Kidney (tissue), 14 donors: ENCODE data around the gene TMBIM4. TPM values are rescaled to one million over a fixed set of nuclear protein-coding genes. Genes with fewer than 3 reads are reported as not detected.
A peak's percentile ranks its signal among the peaks of the same experiment; 100 is the strongest.

ENCODE experiments used
- DNase-seq, 5 donors: peaks; one replicate each; pipeline ENCODE4 v3.0.0-alpha.2; 2013 to 2020
- FAIRE-seq: peaks from 2 replicates; lab custom pipeline; 2012; peaks lifted over from hg19 to GRCh38; lab: Jason Lieb, UNC
- H3K27ac ChIP-seq, 2 donors: one replicate each; pipeline ENCODE4 v1.7.0; 2013; ENCODE audit warnings: low read depth in 2 of 2, low read length in 2 of 2, inconsistent platforms in 1 of 2
- H3K27me3 ChIP-seq: one replicate; pipeline ENCODE4 v1.7.1; 2013; ENCODE audit warnings: low read length, inconsistent platforms; ENCODE audit not compliant: control insufficient read depth, insufficient read depth
- H3K36me3 ChIP-seq, 3 donors: one replicate each; pipeline versions ENCODE4 v1.7.0 to v1.7.1; 2013; ENCODE audit warnings: low read length in 3 of 3, control low read depth in 1 of 3, inconsistent platforms in 1 of 3; ENCODE audit not compliant: insufficient read depth in 3 of 3, control insufficient read depth in 2 of 3
- H3K4me1 ChIP-seq, 3 donors: one replicate each; pipeline versions ENCODE4 v1.7.0 to v1.7.1; 2013; ENCODE audit warnings: low read length in 3 of 3, inconsistent platforms in 1 of 3, low read depth in 1 of 3; ENCODE audit not compliant: control insufficient read depth in 2 of 3, insufficient read depth in 2 of 3
- H3K4me3 ChIP-seq, 3 donors: one replicate each; pipeline versions ENCODE4 v1.7.0 to v1.8.1; 2013; ENCODE audit warnings: low read length in 3 of 3, control low read depth in 1 of 3, inconsistent platforms in 1 of 3
- H3K9ac ChIP-seq, 3 donors: one replicate each; pipeline versions ENCODE4 v1.7.0 to v1.7.1; 2013; ENCODE audit warnings: low read length in 3 of 3, control low read depth in 1 of 3, inconsistent platforms in 1 of 3
- H3K9me3 ChIP-seq, 3 donors: one replicate each; pipeline versions ENCODE4 v1.7.0 to v1.7.1; 2013; ENCODE audit warnings: low read length in 3 of 3, control low read depth in 1 of 3, inconsistent platforms in 1 of 3; ENCODE audit not compliant: control insufficient read depth in 2 of 3, insufficient read depth in 1 of 3
- intact Hi-C: fragments of 100-400 bp; cut with DNase I; formaldehyde crosslinking; loops from one replicate; pipeline ENCODE4 v1.11.1; 2022
- polyA plus RNA-seq: library from polyadenylated mRNA; stranded (reverse); fragments of 350-450 nt; fragmentation: Illumina TruSeq; extraction: RNeasy Lipid Tissue Mini Kit (QIAGEN cat#74804); gene quantifications from one replicate; pipeline ENCODE4 v1.2.3, GENCODE V29; 2014; ENCODE audit warnings: low read depth, low replicate concordance; ENCODE audit not compliant: insufficient read depth
- total RNA-seq: library from RNA; stranded (reverse); fragmentation: NEBNext Ultra II Directional; extraction: Animal tissue kit (Norgen Biotek cat#: 25700); gene quantifications from one replicate; pipeline ENCODE4 v1.2.1, GENCODE V29; 2021
- TF ChIP-seq, protein P1 (sequence below): IDR thresholded peaks from 3 replicates; pipeline ENCODE4 v1.5.1; 2012; ENCODE audit warnings: mild to moderate bottlenecking, moderate library complexity, borderline replicate concordance; ENCODE audit not compliant: insufficient read depth; ENCODE audit errors: extremely low read depth
- donor health status: control.
- donor health status: control.
- donor health status: control.
- donor health status: control.
- donor health status: control.
- donor health status: DM: yes; HTN: yes; CAD: no.
- donor health status: Normal renal cell carcinoma (clear cell type).

Gene TMBIM4
- total and polyA plus RNA-seq, 2 donors from 2014 or later: 140 to 179 TPM

DNA sequence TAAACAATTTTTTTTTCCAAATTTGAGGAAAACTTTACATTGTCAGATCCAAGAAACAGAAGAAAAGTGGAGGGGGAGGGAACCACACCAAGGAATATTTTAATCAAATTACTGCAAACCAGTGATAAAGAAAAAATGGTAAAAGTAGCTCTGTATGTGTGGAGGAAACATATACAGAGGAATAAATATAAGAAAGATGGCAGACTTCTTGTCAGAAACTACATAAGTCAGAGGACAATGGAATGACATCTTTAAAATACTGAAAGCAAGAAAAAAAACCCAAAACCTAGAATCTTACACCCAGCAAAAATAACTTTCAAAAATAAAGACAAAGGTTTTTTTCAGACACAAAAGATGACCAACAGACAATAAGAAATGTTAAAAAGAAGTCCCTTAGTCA, 29.1 kb downstream of the TMBIM4 start:
- H3K9me3 ChIP-seq: peaks cover 0 to 12% (median 2%) of the 10 kb centered on the region in 3 donors
- no peak overlapping the region for H3K9ac ChIP-seq
- DNase-seq (peak in 2 of 5 donors; percentile 12 to 31), FAIRE-seq (no peak)
- H3K4me1 ChIP-seq: no peaks in the 10 kb centered on the region
- intact Hi-C loops: no loop called here
- H3K27me3 ChIP-seq: no peaks in the 10 kb centered on the region
- H3K4me3 ChIP-seq: no peak overlapping the region
- TF ChIP-seq, protein P1, sequence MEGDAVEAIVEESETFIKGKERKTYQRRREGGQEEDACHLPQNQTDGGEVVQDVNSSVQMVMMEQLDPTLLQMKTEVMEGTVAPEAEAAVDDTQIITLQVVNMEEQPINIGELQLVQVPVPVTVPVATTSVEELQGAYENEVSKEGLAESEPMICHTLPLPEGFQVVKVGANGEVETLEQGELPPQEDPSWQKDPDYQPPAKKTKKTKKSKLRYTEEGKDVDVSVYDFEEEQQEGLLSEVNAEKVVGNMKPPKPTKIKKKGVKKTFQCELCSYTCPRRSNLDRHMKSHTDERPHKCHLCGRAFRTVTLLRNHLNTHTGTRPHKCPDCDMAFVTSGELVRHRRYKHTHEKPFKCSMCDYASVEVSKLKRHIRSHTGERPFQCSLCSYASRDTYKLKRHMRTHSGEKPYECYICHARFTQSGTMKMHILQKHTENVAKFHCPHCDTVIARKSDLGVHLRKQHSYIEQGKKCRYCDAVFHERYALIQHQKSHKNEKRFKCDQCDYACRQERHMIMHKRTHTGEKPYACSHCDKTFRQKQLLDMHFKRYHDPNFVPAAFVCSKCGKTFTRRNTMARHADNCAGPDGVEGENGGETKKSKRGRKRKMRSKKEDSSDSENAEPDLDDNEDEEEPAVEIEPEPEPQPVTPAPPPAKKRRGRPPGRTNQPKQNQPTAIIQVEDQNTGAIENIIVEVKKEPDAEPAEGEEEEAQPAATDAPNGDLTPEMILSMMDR: no peak
- no peak overlapping the region for H3K27ac ChIP-seq
- H3K36me3 ChIP-seq: peaks cover 5 to 26% (median 11%) of the 10 kb centered on the region in 3 donors

DNA sequence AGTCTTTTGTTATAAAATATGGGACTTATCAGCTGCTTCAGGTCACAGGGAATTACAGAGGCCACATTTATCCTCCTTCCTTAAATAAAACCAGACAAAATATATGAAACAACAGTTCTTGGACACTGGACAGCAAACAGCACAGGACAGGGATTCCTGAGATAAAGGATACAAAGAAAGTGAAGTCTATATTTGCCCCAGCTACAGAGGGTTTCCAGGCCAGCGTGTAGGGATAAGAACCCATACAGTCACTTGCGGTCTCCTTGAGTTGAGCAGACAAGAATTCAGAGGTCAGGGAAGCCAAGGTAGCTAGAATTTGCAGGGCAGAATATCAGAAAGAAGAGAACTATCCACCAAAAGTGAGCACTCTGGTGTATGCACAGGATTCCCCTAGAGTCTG, 30.5 kb downstream of the TMBIM4 start:
- H3K27me3 ChIP-seq: no peaks in the 10 kb centered on the region
- DNase-seq (no peak), FAIRE-seq (no peak)
- H3K27ac ChIP-seq: no peak overlapping the region
- TF ChIP-seq, protein P1: no peak
- intact Hi-C loops: no loop called here
- no peaks in the 10 kb centered on the region for H3K4me1 ChIP-seq
- peaks cover 0 to 12% (median 2%) of the 10 kb centered on the region in 3 donors for H3K9me3 ChIP-seq
- H3K9ac ChIP-seq: no peak overlapping the region
- no peak overlapping the region for H3K4me3 ChIP-seq
- peaks cover 5 to 26% (median 11%) of the 10 kb centered on the region in 3 donors for H3K36me3 ChIP-seq

DNA sequence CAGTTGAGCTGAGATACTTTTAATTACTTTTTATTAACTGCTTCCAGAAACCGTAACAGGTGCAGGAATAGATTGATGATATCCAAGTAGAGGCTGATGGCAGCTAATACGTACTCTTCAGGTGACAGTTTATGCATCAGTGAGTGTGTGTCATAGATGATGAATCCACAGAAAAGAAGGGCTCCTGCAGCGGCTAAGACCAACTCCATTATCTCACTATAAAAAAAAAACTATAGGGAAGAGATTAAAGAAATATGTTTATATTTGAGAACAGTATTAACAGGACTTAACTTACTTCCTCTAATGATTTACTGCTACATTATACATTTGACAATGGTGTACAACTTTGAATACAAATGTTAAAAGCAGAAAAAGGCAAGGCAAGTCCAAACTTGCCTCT, 31.9 kb downstream of the TMBIM4 start:
- no peaks in the 10 kb centered on the region for H3K27me3 ChIP-seq
- FAIRE-seq (no peak), DNase-seq (no peak)
- no peak overlapping the region for H3K27ac ChIP-seq
- peaks cover 5 to 22% (median 7%) of the 10 kb centered on the region in 3 donors for H3K36me3 ChIP-seq
- no peak overlapping the region for H3K9ac ChIP-seq
- no peak overlapping the region for H3K4me3 ChIP-seq
- peaks cover 0 to 12% (median 2%) of the 10 kb centered on the region in 3 donors for H3K9me3 ChIP-seq
- H3K4me1 ChIP-seq: no peaks in the 10 kb centered on the region
- intact Hi-C loops: no loop called here
- TF ChIP-seq, protein P1: no peak

DNA sequence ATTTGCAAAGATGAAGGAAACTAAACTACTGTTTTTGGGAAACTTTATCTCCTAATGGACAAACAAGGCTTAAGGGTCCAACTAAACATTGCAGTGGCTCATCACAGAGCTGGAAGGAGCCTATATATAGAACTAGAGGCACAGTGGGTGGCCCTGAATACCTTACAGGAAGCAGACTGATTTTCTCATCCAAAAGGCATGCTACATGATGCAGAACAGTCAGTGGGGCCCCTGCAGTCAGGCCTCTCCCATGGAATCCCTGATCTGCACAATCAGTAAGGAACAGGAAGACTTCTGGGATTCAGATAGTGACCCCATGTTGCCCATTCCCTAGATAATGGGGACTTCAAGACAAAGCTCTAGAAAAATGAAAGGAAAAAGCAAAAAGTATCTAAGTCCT, 37.4 kb downstream of the TMBIM4 start:
- no peak for FAIRE-seq

More for the DNA sequence above, 37.4 kb downstream of the TMBIM4 start:
- Histone ChIP-seq H3K27me3 (no peaks in the 10 kb centered on the region), H3K36me3 (peaks cover 0 to 5% (median 3%) of the 10 kb centered on the region in 3 donors), H3K4me1 (peaks cover 0 to 5% (median 4%) of the 10 kb centered on the region in 3 donors), H3K4me3 (no peak overlapping the region), H3K9me3 (no peaks in the 10 kb centered on the region), H3K9ac (no peak overlapping the region), H3K27ac (no peak overlapping the region)
- intact Hi-C loops: no loop called here
- TF ChIP-seq, protein P1: no peak
- no peak for DNase-seq
